Colonic mucosa (tissue), 4 donors: Measurements from ENCODE around the gene ZNF765. TPM values are rescaled to one million over a fixed set of nuclear protein-coding genes. Genes with fewer than 3 reads are reported as not detected.
"Not testable (repeated sequence)": the region's sequence is repeated elsewhere in the genome, so short reads cannot be mapped to it uniquely, and the experiment has no call there.

Experiments
- DNase-seq: peaks from one replicate; pipeline ENCODE4 v3.0.0-alpha.2; 2020
- H3K27ac ChIP-seq: fragments of 200-600 bp; one replicate; pipeline ENCODE4 v1.8.0; 2021
- H3K27me3 ChIP-seq: fragments of 200-600 bp; one replicate; pipeline ENCODE4 v1.8.0; 2021
- H3K36me3 ChIP-seq: fragments of 200-600 bp; one replicate; pipeline ENCODE4 v1.8.0; 2021
- H3K4me1 ChIP-seq: fragments of 200-600 bp; one replicate; pipeline ENCODE4 v1.8.0; 2021; ENCODE audit warnings: mild to moderate bottlenecking
- H3K4me3 ChIP-seq: fragments of 200-600 bp; one replicate; pipeline ENCODE4 v1.8.0; 2021
- H3K9ac ChIP-seq, 2 donors: one replicate each; pipeline ENCODE4 v1.7.0; 2013; ENCODE audit warnings: control low read depth in 2 of 2, low read depth in 2 of 2, low read length in 2 of 2
- H3K9me3 ChIP-seq: fragments of 200-600 bp; one replicate; pipeline ENCODE4 v1.8.0; 2021
- CTCF ChIP-seq: fragments of 200-600 bp; IDR thresholded peaks from one replicate; pipeline ENCODE4 v1.8.0; 2022; ENCODE audit warnings: antibody characterized with exemption, mild to moderate bottlenecking
- intact Hi-C: fragments of 100-400 bp; cut with DNase I; formaldehyde crosslinking; loops from one replicate; pipeline ENCODE4 v1.14.1; 2022
- total RNA-seq, 2 donors: library from RNA; stranded (reverse); fragmentation: NEBNext Ultra II Directional in 1 of 2; extraction: Animal tissue kit (Norgen Biotek cat#: 25700) in 1 of 2; gene quantifications; one replicate each; pipeline ENCODE4 v1.2.1, GENCODE V29; 2021
- donor health status: healthy.
- donor health status: DM: no; HTN: no; CAD: no.
- donor health status: DM: no; HTN: no; CAD: no.

ZNF765 gene
- total RNA-seq, 2 donors from 2014 or later, result 8.2 to 10.7 TPM

- H3K9ac ChIP-seq, result no peak overlapping the region
Observed at GRCh38 chr19:53396525-53396868, 1.5 kb downstream of the ZNF765 start.

GRCh38 chr19:53397918-53398317, 3.0 kb downstream of the ZNF765 start:
- H3K4me1 ChIP-seq, DNase-seq, H3K4me3 ChIP-seq, H3K27me3 ChIP-seq, H3K9me3 ChIP-seq, H3K36me3 ChIP-seq, H3K9ac ChIP-seq, intact Hi-C loops, H3K27ac ChIP-seq: not testable (repeated sequence)

More at GRCh38 chr19:53396525-53396868, 1.5 kb downstream of the ZNF765 start:
- Histone ChIP-seq H3K9me3 (no peaks in the 10 kb centered on the region), H3K4me3 (no peak overlapping the region), H3K4me1 (peaks cover 6% of the 10 kb centered on the region), H3K27me3 (no peaks in the 10 kb centered on the region), H3K36me3 (no peaks in the 10 kb centered on the region), H3K27ac (no peak overlapping the region)
- intact Hi-C loops, result no loop called here
- TF ChIP-seq CTCF, result no peak
- no peak for DNase-seq

- H3K9me3 ChIP-seq, result peaks cover 24% of the 10 kb centered on the region
- intact Hi-C loops, result no loop called here
Observed at GRCh38 chr19:53409505-53410204, 14.7 kb downstream of the ZNF765 start.

GRCh38 chr19:53420520-53421315, 25.8 kb downstream of the ZNF765 start:
- intact Hi-C loops, result loop anchor here (10.0 kb wide), 1 partner anchor 84 kb away; no protein-coding TSS in a partner anchor
- H3K4me1 ChIP-seq, H3K9ac ChIP-seq, H3K9me3 ChIP-seq, H3K27ac ChIP-seq, H3K4me3 ChIP-seq, DNase-seq, H3K36me3 ChIP-seq, H3K27me3 ChIP-seq: not testable (repeated sequence)

More at GRCh38 chr19:53409505-53410204, 14.7 kb downstream of the ZNF765 start:
- Histone ChIP-seq H3K4me3 (no peak overlapping the region), H3K27me3 (no peaks in the 10 kb centered on the region), H3K9ac (no peak overlapping the region), H3K36me3 (peaks cover 8% of the 10 kb centered on the region), H3K4me1 (no peaks in the 10 kb centered on the region), H3K27ac (no peak overlapping the region)
- no peak for DNase-seq
- no peak for TF ChIP-seq CTCF

GRCh38 chr19:53422551-53422950, 27.6 kb downstream of the ZNF765 start:
- no peaks in the 10 kb centered on the region for H3K4me1 ChIP-seq
- no peak overlapping the region for H3K4me3 ChIP-seq
- no peak overlapping the region for H3K27ac ChIP-seq
- no peak for DNase-seq
- H3K9ac ChIP-seq, result no peak overlapping the region
- H3K27me3 ChIP-seq, result no peaks in the 10 kb centered on the region
- intact Hi-C loops, result loop anchor here (10.0 kb wide), 1 partner anchor 82 kb away; no protein-coding TSS in a partner anchor
- no peak for TF ChIP-seq CTCF
- no peaks in the 10 kb centered on the region for H3K36me3 ChIP-seq
- H3K9me3 ChIP-seq, result no peaks in the 10 kb centered on the region

GRCh38 chr19:53423074-53423473, 28.1 kb downstream of the ZNF765 start:
- not testable (repeated sequence) for H3K27ac ChIP-seq
- intact Hi-C loops, result loop anchor here (10.0 kb wide), 1 partner anchor 82 kb away; no protein-coding TSS in a partner anchor

GRCh38 chr19:53423680-53424079, 28.7 kb downstream of the ZNF765 start:
- intact Hi-C loops, result loop anchor here (10.0 kb wide), 1 partner anchor 81 kb away; no protein-coding TSS in a partner anchor
- not testable (repeated sequence) for H3K9me3 ChIP-seq, H3K4me3 ChIP-seq, H3K4me1 ChIP-seq, DNase-seq, H3K9ac ChIP-seq, H3K36me3 ChIP-seq, H3K27me3 ChIP-seq, H3K27ac ChIP-seq

More at GRCh38 chr19:53423074-53423473, 28.1 kb downstream of the ZNF765 start:
- H3K4me1 ChIP-seq, H3K9me3 ChIP-seq, H3K9ac ChIP-seq, H3K27me3 ChIP-seq, H3K4me3 ChIP-seq, H3K36me3 ChIP-seq, DNase-seq: not testable (repeated sequence)
